HepG2 (cell line): Measurements from ENCODE around the gene ZNF10. TPM values are rescaled to one million over a fixed set of nuclear protein-coding genes. Genes with fewer than 3 reads are reported as not detected.

Source experiments
- AKAP8 ChIP-seq: sonication (generic); formaldehyde crosslinking; IDR thresholded peaks from 2 replicates; pipeline ENCODE4 v1.5.1; 2020; ENCODE audit warnings: mild to moderate bottlenecking, missing genetic modification reagents
- CBX5 ChIP-seq: sonication (generic); formaldehyde crosslinking; IDR thresholded peaks from 2 replicates; pipeline ENCODE4 v1.4.0; 2020; ENCODE audit warnings: missing genetic modification reagents, borderline replicate concordance
- FOXO1 ChIP-seq: sonication (generic); formaldehyde crosslinking; IDR thresholded peaks from 2 replicates; pipeline ENCODE4 v1.4.0; 2020; ENCODE audit warnings: missing genetic modification reagents
- IRF9 ChIP-seq: sonication (generic); formaldehyde crosslinking; IDR thresholded peaks from 2 replicates; pipeline ENCODE4 v1.8.0; 2022; ENCODE audit warnings: missing genetic modification reagents, mild to moderate bottlenecking, borderline replicate concordance
- NCOR1 ChIP-seq: fragments of 200-600 bp; sonication (generic); IDR thresholded peaks from 2 replicates; pipeline ENCODE4 v1.7.0; 2017; ENCODE audit warnings: antibody characterized with exemption, low read length, borderline replicate concordance
- POLR2AphosphoS2 ChIP-seq: IDR thresholded peaks from 2 replicates; pipeline ENCODE4 v1.6.1; 2011; ENCODE audit warnings: low read depth, low read length, improper control_type of control experiment
- PRDM15 ChIP-seq: sonication (generic); formaldehyde crosslinking; IDR thresholded peaks from 2 replicates; pipeline ENCODE4 v1.4.0; 2020; ENCODE audit warnings: missing genetic modification reagents
- PREB ChIP-seq: sonication (generic); formaldehyde crosslinking; IDR thresholded peaks from 2 replicates; pipeline ENCODE4 v1.4.0; 2020; ENCODE audit warnings: missing genetic modification reagents
- SRF ChIP-seq: IDR thresholded peaks from 2 replicates; pipeline ENCODE4 v1.6.1; 2011; ENCODE audit warnings: mild to moderate bottlenecking, low read depth, low read length, moderate library complexity
- SUZ12 ChIP-seq: fragments of 150-350 bp; IDR thresholded peaks from 2 replicates; pipeline ENCODE4 v1.6.1; 2014; ENCODE audit warnings: low read depth, low read length
- TSC22D2 ChIP-seq: sonication (generic); formaldehyde crosslinking; IDR thresholded peaks from 2 replicates; pipeline ENCODE4 v1.5.1; 2020; ENCODE audit warnings: missing genetic modification reagents, mild to moderate bottlenecking, borderline replicate concordance
- U2AF1 ChIP-seq: fragments of 200-400 bp; formaldehyde crosslinking; optimal IDR thresholded peaks from 2 replicates; pipeline ENCODE3; 2017; ENCODE audit warnings: mild to moderate bottlenecking, low read depth, low read length
- ZMYM3 ChIP-seq: sonication (generic); formaldehyde crosslinking; IDR thresholded peaks from 2 replicates; pipeline ENCODE4 v1.5.1; 2020; ENCODE audit warnings: mild to moderate bottlenecking, missing genetic modification reagents
- ZNF121 ChIP-seq: sonication (generic); formaldehyde crosslinking; IDR thresholded peaks from 2 replicates; pipeline ENCODE4 v1.5.0; 2020; ENCODE audit warnings: mild to moderate bottlenecking, missing genetic modification reagents
- ZNF766 ChIP-seq: sonication (generic); formaldehyde crosslinking; IDR thresholded peaks from 2 replicates; pipeline ENCODE4 v1.5.0; 2020; ENCODE audit warnings: missing genetic modification reagents, borderline replicate concordance
- ZNF781 ChIP-seq: sonication (generic); formaldehyde crosslinking; IDR thresholded peaks from 2 replicates; pipeline ENCODE4 v1.5.1; 2020; ENCODE audit warnings: borderline replicate concordance, mild to moderate bottlenecking, missing genetic modification reagents; ENCODE audit errors: not compliant biosample characterization
- ZNF839 ChIP-seq: sonication (generic); formaldehyde crosslinking; IDR thresholded peaks from 2 replicates; pipeline ENCODE4 v1.4.0; 2020; ENCODE audit warnings: missing genetic modification reagents, mild to moderate bottlenecking, borderline replicate concordance
- polyA plus RNA-seq, 8 experiments: library from polyadenylated mRNA; depleted of rRNA in 3 of 8; stranded (reverse) in 7 of 8; unstranded in 1 of 8; fragments of >200 nt; fragmentation: Illumina TruSeq in 4 of 8; extraction: Trizol in 4 of 8; gene quantifications; 2 replicates each; pipeline versions ENCODE4 v1.2.1 to v1.2.3, GENCODE V29; 2011 to 2016; ENCODE audit warnings: low read depth in 4 of 8, missing spikeins in 1 of 8, mixed read lengths in 1 of 8; ENCODE audit not compliant: insufficient read depth in 1 of 8
- total RNA-seq, 5 experiments: library from RNA; depleted of rRNA; stranded (reverse); fragments of >200 nt; fragmentation: Illumina TruSeq; extraction: Trizol; gene quantifications; 2 replicates each; pipeline ENCODE4 v1.2.3, GENCODE V29; 2016; ENCODE audit warnings: low read depth in 1 of 5
- TF ChIP-seq, protein P1 (sequence below): sonication (generic); formaldehyde crosslinking; IDR thresholded peaks from 2 replicates; pipeline ENCODE4 v1.9.0; 2021; ENCODE audit warnings: missing genetic modification reagents, borderline replicate concordance
- TF ChIP-seq, protein P2 (sequence below): sonication (generic); formaldehyde crosslinking; IDR thresholded peaks from 2 replicates; pipeline ENCODE4 v1.5.0; 2020; ENCODE audit warnings: missing genetic modification reagents

ZNF10 gene
- total and polyA plus RNA-seq, 2 of the 13 experiments (the other 11 are each of a cell fraction or from before 2014, with no cell fraction given): 2.9 to 6.5 TPM

GRCh38 chr12:133181238-133181959, 51.0 kb downstream of the ZNF10 start, which contains the start of gene ZNF268 (continued):
- no peak for TF ChIP-seq ZNF121 (CRISPR knock-in tag)
- no peak for TF ChIP-seq POLR2AphosphoS2
- peak; percentile 88 for TF ChIP-seq SUZ12
- no peak for TF ChIP-seq ZNF766
- TF ChIP-seq TSC22D2: no peak
- peak; percentile 71 for TF ChIP-seq SRF
- TF ChIP-seq PREB (CRISPR knock-in tag): no peak
- TF ChIP-seq, protein P1, sequence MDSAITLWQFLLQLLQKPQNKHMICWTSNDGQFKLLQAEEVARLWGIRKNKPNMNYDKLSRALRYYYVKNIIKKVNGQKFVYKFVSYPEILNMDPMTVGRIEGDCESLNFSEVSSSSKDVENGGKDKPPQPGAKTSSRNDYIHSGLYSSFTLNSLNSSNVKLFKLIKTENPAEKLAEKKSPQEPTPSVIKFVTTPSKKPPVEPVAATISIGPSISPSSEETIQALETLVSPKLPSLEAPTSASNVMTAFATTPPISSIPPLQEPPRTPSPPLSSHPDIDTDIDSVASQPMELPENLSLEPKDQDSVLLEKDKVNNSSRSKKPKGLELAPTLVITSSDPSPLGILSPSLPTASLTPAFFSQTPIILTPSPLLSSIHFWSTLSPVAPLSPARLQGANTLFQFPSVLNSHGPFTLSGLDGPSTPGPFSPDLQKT: no peak
- TF ChIP-seq ZNF839: no peak
- no peak for TF ChIP-seq PRDM15 (CRISPR knock-in tag)
- TF ChIP-seq FOXO1 (CRISPR knock-in tag): no peak; the same call in 1 of the 2 replicates
- TF ChIP-seq AKAP8: no peak
- TF ChIP-seq, protein P2, sequence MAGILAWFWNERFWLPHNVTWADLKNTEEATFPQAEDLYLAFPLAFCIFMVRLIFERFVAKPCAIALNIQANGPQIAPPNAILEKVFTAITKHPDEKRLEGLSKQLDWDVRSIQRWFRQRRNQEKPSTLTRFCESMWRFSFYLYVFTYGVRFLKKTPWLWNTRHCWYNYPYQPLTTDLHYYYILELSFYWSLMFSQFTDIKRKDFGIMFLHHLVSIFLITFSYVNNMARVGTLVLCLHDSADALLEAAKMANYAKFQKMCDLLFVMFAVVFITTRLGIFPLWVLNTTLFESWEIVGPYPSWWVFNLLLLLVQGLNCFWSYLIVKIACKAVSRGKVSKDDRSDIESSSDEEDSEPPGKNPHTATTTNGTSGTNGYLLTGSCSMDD: no peak
- no peak for TF ChIP-seq ZMYM3
- no peak for TF ChIP-seq ZNF781 (CRISPR knock-in tag)
- TF ChIP-seq U2AF1: peak; percentile 81
- peak; percentile 96 for TF ChIP-seq CBX5 (CRISPR knock-in tag)
- TF ChIP-seq NCOR1: no peak
- no peak for TF ChIP-seq IRF9 (CRISPR knock-in tag)
